Karpas-422 (cell line): Measurements from ENCODE around the gene RPA3. TPM values are rescaled to one million over a fixed set of nuclear protein-coding genes. Genes with fewer than 3 reads are reported as not detected.
"Not testable (repeated sequence)": the region's sequence is repeated elsewhere in the genome, so short reads cannot be mapped to it uniquely, and the experiment has no call there.

Experiments used
- DNase-seq: peaks from one replicate; pipeline ENCODE4 v3.0.0-alpha.2; 2015
- H2AFZ ChIP-seq: fragments of 200-600 bp; sonication (generic); 2 replicates; pipeline ENCODE4 v1.6.1; 2014; ENCODE audit warnings: antibody characterized with exemption, low read length, mixed read lengths
- H3K27ac ChIP-seq: fragments of 200-600 bp; sonication (generic); 2 replicates; pipeline ENCODE4 v1.5.1; 2014; ENCODE audit warnings: mild to moderate bottlenecking, low read length, moderate library complexity
- H3K27me3 ChIP-seq: fragments of 200-600 bp; sonication (generic); 2 replicates; pipeline ENCODE4 v1.6.1; 2014; ENCODE audit warnings: low read length, mixed read lengths
- H3K36me3 ChIP-seq: fragments of 200-600 bp; sonication (generic); 2 replicates; pipeline ENCODE4 v1.6.1; 2014; ENCODE audit warnings: low read length, mixed read lengths; ENCODE audit not compliant: insufficient read depth
- H3K4me1 ChIP-seq: fragments of 200-600 bp; sonication (generic); 2 replicates; pipeline ENCODE4 v1.6.1; 2014; ENCODE audit warnings: mild to moderate bottlenecking, low read length, mixed read lengths
- H3K4me2 ChIP-seq: fragments of 200-600 bp; sonication (generic); 2 replicates; pipeline ENCODE4 v1.6.1; 2014; ENCODE audit warnings: low read length, low read depth, mild to moderate bottlenecking; ENCODE audit not compliant: poor library complexity, severe bottlenecking
- H3K4me3 ChIP-seq: fragments of 200-600 bp; sonication (generic); 2 replicates; pipeline ENCODE4 v1.5.1; 2014; ENCODE audit warnings: mild to moderate bottlenecking, antibody characterized with exemption, low read length, mixed read lengths
- H3K79me2 ChIP-seq: fragments of 200-600 bp; sonication (generic); 2 replicates; pipeline ENCODE4 v1.6.1; 2014; ENCODE audit warnings: mild to moderate bottlenecking, low read length, mixed read lengths
- H3K9ac ChIP-seq: fragments of 200-600 bp; sonication (generic); 2 replicates; pipeline ENCODE4 v1.6.0; 2014; ENCODE audit warnings: low read length
- H3K9me2 ChIP-seq: fragments of 200-600 bp; sonication (generic), shearing (Covaris generic); replicated peaks from 2 replicates; pipeline ENCODE4 v1.6.0; 2014; ENCODE audit warnings: mild to moderate bottlenecking, low read length, moderate library complexity; ENCODE audit not compliant: insufficient read depth
- H3K9me3 ChIP-seq: fragments of 300-700, 200-600 bp; sonication (generic); 2 replicates; pipeline ENCODE4 v1.6.1; 2014; ENCODE audit warnings: low read length, mixed read lengths
- H4K20me1 ChIP-seq: fragments of 200-600 bp; sonication (generic); 2 replicates; pipeline ENCODE4 v1.6.1; 2014; ENCODE audit warnings: mild to moderate bottlenecking, antibody characterized with exemption, low read length, low read depth; ENCODE audit not compliant: insufficient read depth
- total RNA-seq: library from RNA; depleted of rRNA; stranded (reverse); fragments of >200 nt; shearing (Covaris generic); gene quantifications from 2 replicates; pipeline ENCODE4 v1.2.3, GENCODE V29; 2014; ENCODE audit warnings: low replicate concordance

Gene RPA3
- total RNA-seq, 1 experiment from 2014 or later: 44.0 TPM

- Histone ChIP-seq H3K27me3 (no peaks in the 10 kb centered on the region), H3K9me2 (no peaks in the 10 kb centered on the region), H3K4me3 (no peak overlapping the region), H3K4me1 (peaks cover 11% of the 10 kb centered on the region), H3K9me3 (no peaks in the 10 kb centered on the region), H2AFZ (no peak overlapping the region), H4K20me1 (0 out of 2 replicates have a peak, but pooled peaks cover 4% of the 10 kb centered on the region), H3K36me3 (0 out of 2 replicates have a peak, but pooled peaks cover 3% of the 10 kb centered on the region), H3K4me2 (no peak overlapping the region), H3K9ac (no peak overlapping the region), H3K79me2 (peaks cover 13% of the 10 kb centered on the region; the same call in 1 of the 2 replicates), H3K27ac (no peak overlapping the region)
- no peak for DNase-seq
Observed at GRCh38 chr7:7682861-7683260, 35.5 kb downstream of the RPA3 start.

GRCh38 chr7:7681936-7682329 is 36.5 kb downstream of the RPA3 start:
- H3K9me3 ChIP-seq: no peaks in the 10 kb centered on the region
- no peak overlapping the region for H3K27ac ChIP-seq
- H3K9ac ChIP-seq: no peak overlapping the region
- H3K27me3 ChIP-seq: no peaks in the 10 kb centered on the region
- DNase-seq: no peak
- 0 out of 2 replicates have a peak, but pooled peaks cover under 1% of the 10 kb centered on the region for H4K20me1 ChIP-seq
- peaks cover 14% of the 10 kb centered on the region; the same call in 1 of the 2 replicates for H3K79me2 ChIP-seq
- H3K4me2 ChIP-seq: no peak overlapping the region
- H3K9me2 ChIP-seq: no peaks in the 10 kb centered on the region
- H2AFZ ChIP-seq: no peak overlapping the region
- no peak overlapping the region for H3K4me3 ChIP-seq
- H3K36me3 ChIP-seq: 0 out of 2 replicates have a peak, but pooled peaks cover 4% of the 10 kb centered on the region
- peaks cover 11% of the 10 kb centered on the region for H3K4me1 ChIP-seq

- Histone ChIP-seq H3K9me3 (no peaks in the 10 kb centered on the region), H3K9me2 (no peaks in the 10 kb centered on the region), H3K27ac (no peak overlapping the region), H4K20me1 (no peaks in the 10 kb centered on the region), H2AFZ (no peak overlapping the region), H3K36me3 (0 out of 2 replicates have a peak, but pooled peaks cover 4% of the 10 kb centered on the region), H3K79me2 (peaks cover 14% of the 10 kb centered on the region; the same call in 1 of the 2 replicates), H3K4me2 (no peak overlapping the region), H3K4me1 (peaks cover 11% of the 10 kb centered on the region), H3K9ac (no peak overlapping the region), H3K4me3 (no peak overlapping the region), H3K27me3 (no peaks in the 10 kb centered on the region)
- peak; percentile 61 for DNase-seq
Observed at GRCh38 chr7:7681191-7681935, 37.0 kb downstream of the RPA3 start.

GRCh38 chr7:7679640-7680039 is 38.8 kb downstream of the RPA3 start:
- not testable (repeated sequence) for H4K20me1 ChIP-seq, H3K9me2 ChIP-seq, H3K4me2 ChIP-seq, H3K36me3 ChIP-seq, H3K4me3 ChIP-seq, H3K9ac ChIP-seq, H2AFZ ChIP-seq, H3K27me3 ChIP-seq, H3K27ac ChIP-seq, H3K9me3 ChIP-seq, DNase-seq
- Histone ChIP-seq H3K79me2 (peaks cover 14% of the 10 kb centered on the region; the same call in 1 of the 2 replicates), H3K4me1 (peaks cover 11% of the 10 kb centered on the region)

- Histone ChIP-seq H3K27me3 (no peaks in the 10 kb centered on the region), H3K4me1 (peaks cover 11% of the 10 kb centered on the region), H3K4me2 (no peak overlapping the region), H4K20me1 (no peaks in the 10 kb centered on the region), H3K9me2 (no peaks in the 10 kb centered on the region), H3K9ac (no peak overlapping the region), H3K36me3 (0 out of 2 replicates have a peak, but pooled peaks cover 4% of the 10 kb centered on the region), H2AFZ (no peak overlapping the region), H3K9me3 (no peaks in the 10 kb centered on the region), H3K4me3 (no peak overlapping the region), H3K27ac (no peak overlapping the region), H3K79me2 (peaks cover 10% of the 10 kb centered on the region; the same call in 1 of the 2 replicates)
- no peak for DNase-seq
Observed at GRCh38 chr7:7675686-7676085, 42.7 kb downstream of the RPA3 start.

GRCh38 chr7:7673240-7673550 is 45.2 kb downstream of the RPA3 start:
- peaks cover 11% of the 10 kb centered on the region for H3K4me1 ChIP-seq
- H3K36me3 ChIP-seq: 0 out of 2 replicates have a peak, but pooled peaks cover 4% of the 10 kb centered on the region
- DNase-seq: peak; percentile 46
- H3K9me3 ChIP-seq: no peaks in the 10 kb centered on the region
- H4K20me1 ChIP-seq: no peaks in the 10 kb centered on the region
- peaks cover 2% of the 10 kb centered on the region; the same call in 1 of the 2 replicates for H3K79me2 ChIP-seq
- peak overlapping the region; percentile 6; the same call in 1 of the 2 replicates for H3K9ac ChIP-seq
- H3K4me3 ChIP-seq: no peak overlapping the region
- no peaks in the 10 kb centered on the region for H3K27me3 ChIP-seq
- no peak overlapping the region for H3K27ac ChIP-seq
- no peaks in the 10 kb centered on the region for H3K9me2 ChIP-seq
- peak overlapping the region; percentile 42 for H3K4me2 ChIP-seq
- no peak overlapping the region for H2AFZ ChIP-seq

- Histone ChIP-seq H4K20me1 (no peaks in the 10 kb centered on the region), H3K27ac (no peak overlapping the region), H3K9me2 (no peaks in the 10 kb centered on the region), H3K9me3 (no peaks in the 10 kb centered on the region), H3K4me1 (peaks cover 11% of the 10 kb centered on the region), H3K27me3 (no peaks in the 10 kb centered on the region), H3K4me2 (peak overlapping the region; percentile 42), H3K79me2 (no peaks in the 10 kb centered on the region; the same call in 1 of the 2 replicates), H2AFZ (no peak overlapping the region), H3K4me3 (no peak overlapping the region), H3K36me3 (no peaks in the 10 kb centered on the region), H3K9ac (peak overlapping the region; percentile 6; the same call in 1 of the 2 replicates)
- DNase-seq: no peak
Observed at GRCh38 chr7:7672545-7673239, 45.7 kb downstream of the RPA3 start.

- H3K9me2 ChIP-seq: no peaks in the 10 kb centered on the region
- no peaks in the 10 kb centered on the region; the same call in 1 of the 2 replicates for H3K79me2 ChIP-seq
- H3K9me3 ChIP-seq: no peaks in the 10 kb centered on the region
- no peak overlapping the region for H3K4me2 ChIP-seq
- H3K27me3 ChIP-seq: no peaks in the 10 kb centered on the region
- no peaks in the 10 kb centered on the region for H4K20me1 ChIP-seq
- no peaks in the 10 kb centered on the region for H3K36me3 ChIP-seq
- no peak overlapping the region for H3K27ac ChIP-seq
- no peak overlapping the region for H3K4me3 ChIP-seq
- peaks cover 11% of the 10 kb centered on the region for H3K4me1 ChIP-seq
- no peak for DNase-seq
- no peak overlapping the region for H3K9ac ChIP-seq
- no peak overlapping the region for H2AFZ ChIP-seq
Observed at GRCh38 chr7:7671361-7671760, 47.0 kb downstream of the RPA3 start.
